ENCODE data around the gene TMEM51.

TMEM51 gene

DNA sequence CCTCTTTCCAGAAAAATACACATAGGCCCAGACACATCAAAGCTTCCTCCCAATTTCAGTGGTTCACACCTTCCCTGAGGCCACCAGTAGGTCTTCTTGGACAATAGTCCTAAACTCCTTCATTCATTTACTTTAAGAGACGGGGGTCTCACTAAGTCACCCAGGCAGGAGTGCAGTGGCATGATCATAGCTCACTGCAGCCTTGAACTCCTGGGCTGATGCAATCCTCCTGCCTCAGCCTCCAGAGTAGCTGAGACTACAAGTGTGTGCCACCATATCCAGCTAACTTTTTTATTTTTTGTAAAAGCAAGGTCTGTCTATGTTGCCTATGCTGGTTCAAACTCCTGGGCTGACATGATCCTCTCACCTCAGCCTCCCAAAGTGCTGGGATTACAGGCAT, 85.2 kb downstream of the TMEM51 start:
- Histone ChIP-seq H3K27me3 (ENCODE audit: control insufficient read depth, low read length) (peaks cover 5% of the 10 kb centered on the region; the same call in 1 of the 2 replicates), H3K4me1 (ENCODE audit: control insufficient read depth, low read length) (no peaks in the 10 kb centered on the region), H3K4me2 (ENCODE audit: low read length) (no peak overlapping the region), H3F3A (ENCODE audit: control insufficient read depth, insufficient read depth) (no peaks in the 10 kb centered on the region), H3K27ac (ENCODE audit: low read depth, low read length) (no peak overlapping the region), H3K79me2 (ENCODE audit: control insufficient read depth, low read length) (no peaks in the 10 kb centered on the region), H3K36me3 (ENCODE audit: control insufficient read depth, low read length) (no peaks in the 10 kb centered on the region), H3K9me2 (replicated peaks; ENCODE audit: control insufficient read depth, low read length) (no peaks in the 10 kb centered on the region), H4K20me1 (ENCODE audit: control insufficient read depth, insufficient read depth, low read depth, low read length) (no peaks in the 10 kb centered on the region), H3K9me3 (ENCODE audit: control insufficient read depth, insufficient read depth, low read length) (no peaks in the 10 kb centered on the region), H3K4me3 (ENCODE audit: low read length) (no peak overlapping the region)
- no peak for TF ChIP-seq EZH2phosphoT487 (IDR thresholded peaks at IDR 0.05; ENCODE audit: borderline replicate concordance, low read length)
- TF ChIP-seq, protein P1, sequence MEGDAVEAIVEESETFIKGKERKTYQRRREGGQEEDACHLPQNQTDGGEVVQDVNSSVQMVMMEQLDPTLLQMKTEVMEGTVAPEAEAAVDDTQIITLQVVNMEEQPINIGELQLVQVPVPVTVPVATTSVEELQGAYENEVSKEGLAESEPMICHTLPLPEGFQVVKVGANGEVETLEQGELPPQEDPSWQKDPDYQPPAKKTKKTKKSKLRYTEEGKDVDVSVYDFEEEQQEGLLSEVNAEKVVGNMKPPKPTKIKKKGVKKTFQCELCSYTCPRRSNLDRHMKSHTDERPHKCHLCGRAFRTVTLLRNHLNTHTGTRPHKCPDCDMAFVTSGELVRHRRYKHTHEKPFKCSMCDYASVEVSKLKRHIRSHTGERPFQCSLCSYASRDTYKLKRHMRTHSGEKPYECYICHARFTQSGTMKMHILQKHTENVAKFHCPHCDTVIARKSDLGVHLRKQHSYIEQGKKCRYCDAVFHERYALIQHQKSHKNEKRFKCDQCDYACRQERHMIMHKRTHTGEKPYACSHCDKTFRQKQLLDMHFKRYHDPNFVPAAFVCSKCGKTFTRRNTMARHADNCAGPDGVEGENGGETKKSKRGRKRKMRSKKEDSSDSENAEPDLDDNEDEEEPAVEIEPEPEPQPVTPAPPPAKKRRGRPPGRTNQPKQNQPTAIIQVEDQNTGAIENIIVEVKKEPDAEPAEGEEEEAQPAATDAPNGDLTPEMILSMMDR (IDR thresholded peaks at IDR 0.05; ENCODE audit: low read depth, low read length, poor library complexity, severe bottlenecking): no peak

DNA sequence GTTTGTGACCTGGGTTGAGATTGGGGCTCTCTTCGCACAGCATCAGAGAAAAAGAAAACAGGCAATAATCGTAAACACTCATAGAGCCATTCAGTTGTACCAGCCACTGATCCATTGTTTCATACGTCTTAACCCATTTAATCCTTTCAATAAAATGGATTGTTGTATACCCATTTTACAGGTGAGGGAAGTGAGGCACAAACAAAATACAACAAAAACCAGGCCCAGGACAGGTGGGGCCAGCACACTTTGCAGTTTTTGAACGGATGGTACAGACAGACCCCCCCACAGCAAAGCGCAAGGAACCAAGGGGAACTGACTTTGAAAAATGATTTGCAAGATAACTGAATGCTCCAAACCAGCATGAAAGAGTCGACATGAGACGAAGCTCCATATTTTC, 89.2 kb downstream of the TMEM51 start:
- H3K9me2 ChIP-seq (replicated peaks; ENCODE audit: control insufficient read depth, low read length): no peaks in the 10 kb centered on the region
- H3K4me1 ChIP-seq (ENCODE audit: control insufficient read depth, low read length): no peaks in the 10 kb centered on the region
- H3K27me3 ChIP-seq (ENCODE audit: control insufficient read depth, low read length): peaks cover 13% of the 10 kb centered on the region; the same call in 1 of the 2 replicates
- H3K27ac ChIP-seq (ENCODE audit: low read depth, low read length): no peak overlapping the region
- H3K9me3 ChIP-seq (ENCODE audit: control insufficient read depth, insufficient read depth, low read length): no peaks in the 10 kb centered on the region
- no peak for TF ChIP-seq EZH2phosphoT487 (IDR thresholded peaks at IDR 0.05; ENCODE audit: borderline replicate concordance, low read length)
- TF ChIP-seq, protein P1 (IDR thresholded peaks at IDR 0.05; ENCODE audit: low read depth, low read length, poor library complexity, severe bottlenecking): no peak
- H3K4me3 ChIP-seq (ENCODE audit: low read length): no peak overlapping the region
- H3F3A ChIP-seq (ENCODE audit: control insufficient read depth, insufficient read depth): no peaks in the 10 kb centered on the region
- no peaks in the 10 kb centered on the region for H3K36me3 ChIP-seq (ENCODE audit: control insufficient read depth, low read length)
- no peaks in the 10 kb centered on the region for H4K20me1 ChIP-seq (ENCODE audit: control insufficient read depth, insufficient read depth, low read depth, low read length)
- H3K4me2 ChIP-seq (ENCODE audit: low read length): no peak overlapping the region
- no peaks in the 10 kb centered on the region for H3K79me2 ChIP-seq (ENCODE audit: control insufficient read depth, low read length)

DNA sequence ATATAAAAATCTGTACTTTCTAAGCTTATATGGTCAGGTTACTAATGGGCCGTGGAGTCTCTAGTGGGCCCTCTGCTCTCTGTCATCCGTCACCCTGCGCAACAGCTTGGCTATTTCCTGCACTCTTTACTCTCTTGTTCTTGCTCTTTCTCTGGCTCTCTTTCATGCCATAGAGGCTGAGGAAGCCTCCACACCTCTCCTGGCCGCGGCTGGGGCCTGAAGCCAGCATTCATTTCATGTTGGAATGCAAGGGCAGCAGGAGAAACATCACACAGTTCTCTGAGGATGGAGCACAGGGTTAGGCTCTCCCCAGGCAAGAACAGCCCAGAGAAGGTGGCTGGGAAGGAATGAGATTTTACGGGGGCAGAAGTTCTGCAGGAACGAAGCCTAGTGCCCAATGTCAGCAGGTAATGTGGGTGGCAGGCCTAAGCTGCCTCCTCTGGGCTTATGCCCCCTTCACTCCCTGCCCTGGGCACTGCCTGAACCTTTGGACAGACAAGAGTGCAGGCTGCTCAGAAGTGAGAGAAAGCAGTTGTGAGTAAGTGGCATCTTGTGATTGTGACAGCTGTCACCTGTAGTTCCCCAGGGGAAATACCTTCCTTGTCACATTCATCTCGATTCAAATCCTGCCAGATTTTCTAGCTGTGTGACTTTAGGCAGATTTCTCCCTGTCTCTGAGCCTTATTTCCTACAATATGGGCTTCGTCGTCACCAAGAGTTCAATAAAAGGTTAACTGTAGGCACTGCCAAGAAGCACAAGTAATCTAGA, 89.9 kb downstream of the TMEM51 start:
- Histone ChIP-seq H4K20me1 (ENCODE audit: control insufficient read depth, insufficient read depth, low read depth, low read length) (no peaks in the 10 kb centered on the region), H3F3A (ENCODE audit: control insufficient read depth, insufficient read depth) (no peaks in the 10 kb centered on the region), H3K4me1 (ENCODE audit: control insufficient read depth, low read length) (no peaks in the 10 kb centered on the region), H3K4me3 (ENCODE audit: low read length) (no peak overlapping the region), H3K27ac (ENCODE audit: low read depth, low read length) (no peak overlapping the region), H3K36me3 (ENCODE audit: control insufficient read depth, low read length) (no peaks in the 10 kb centered on the region), H3K79me2 (ENCODE audit: control insufficient read depth, low read length) (no peaks in the 10 kb centered on the region), H3K9me2 (replicated peaks; ENCODE audit: control insufficient read depth, low read length) (no peaks in the 10 kb centered on the region), H3K9me3 (ENCODE audit: control insufficient read depth, insufficient read depth, low read length) (no peaks in the 10 kb centered on the region), H3K27me3 (ENCODE audit: control insufficient read depth, low read length) (peaks cover 13% of the 10 kb centered on the region; the same call in 1 of the 2 replicates), H3K4me2 (ENCODE audit: low read length) (no peak overlapping the region)
- TF ChIP-seq, protein P1 (IDR thresholded peaks at IDR 0.05; ENCODE audit: low read depth, low read length, poor library complexity, severe bottlenecking): no peak
- no peak for TF ChIP-seq EZH2phosphoT487 (IDR thresholded peaks at IDR 0.05; ENCODE audit: borderline replicate concordance, low read length)

All from DOHH2 (cell line).